ENCODE results near the gene MAGEH1. TPM values are rescaled to one million over a fixed set of nuclear protein-coding genes. Genes with fewer than 3 reads are reported as not detected.

The MAGEH1 gene
- total and polyA plus RNA-seq, 2 of the 4 experiments (the other 2 are of a cell fraction): 22.4 to 29.2 TPM

GRCh38 chrX:55487143-55487542 lies 35.2 kb downstream of the MAGEH1 start:
- ATAC-seq (ENCODE audit: low read depth): no peak
- WGBS, 2 experiments (ENCODE audit: extremely low coverage in 2 of 2, insufficient read length in 1 of 2): no CpG with 5 or more reads among the region's 2 CpGs
- no peak overlapping the region for H3K4me2 ChIP-seq (ENCODE audit: low read depth, low read length)
- H2AK9ac ChIP-seq (replicated peaks; ENCODE audit: low read depth, low read length, poor library complexity): no peak overlapping the region
- H3K4ac ChIP-seq (ENCODE audit: low read depth, low read length): no peak overlapping the region
- no peak overlapping the region for H3K9ac ChIP-seq (ENCODE audit: low read depth, low read length)
- no peak overlapping the region for H2BK5ac ChIP-seq (ENCODE audit: low read depth, low read length, poor library complexity, severe bottlenecking)
- H3K23ac ChIP-seq (ENCODE audit: low read depth, low read length): no peak overlapping the region
- H3K36me3 ChIP-seq (ENCODE audit: control insufficient read depth, insufficient read depth, low read length): no peaks in the 10 kb centered on the region
- no peak overlapping the region for H4K91ac ChIP-seq (ENCODE audit: insufficient read depth, low read depth, low read length)
- dilution Hi-C loops (cut with HindIII; ENCODE audit: low sequenced_read_pairs, unreplicated experiment): no loop called here
- TF ChIP-seq BHLHE40 (IDR thresholded peaks at IDR 0.05; ENCODE audit: low read depth, low read length) (no peak), RCOR1 (IDR thresholded peaks at IDR 0.05; ENCODE audit: insufficient replicate concordance, low read length) (no peak), RAD21 (IDR thresholded peaks at IDR 0.05; ENCODE audit: low read length) (no peak), POLR2A (IDR thresholded peaks at IDR 0.05; ENCODE audit: low read depth, low read length) (no peak), MAZ (IDR thresholded peaks at IDR 0.05; ENCODE audit: borderline replicate concordance, low read depth, low read length) (no peak), RFX5 (IDR thresholded peaks at IDR 0.05; ENCODE audit: low read depth, low read length) (no peak)
- H2BK120ac ChIP-seq (ENCODE audit: low read depth, low read length): no peak overlapping the region
- no peak overlapping the region for H3K27ac ChIP-seq (ENCODE audit: insufficient read depth, low read length)
- H3K9me1 ChIP-seq (ENCODE audit: insufficient read depth, low read length): no peaks in the 10 kb centered on the region
- no peak overlapping the region for H3K56ac ChIP-seq (ENCODE audit: extremely low read depth, insufficient read depth, low read length)
- H3K18ac ChIP-seq (ENCODE audit: low read depth, low read length): no peak overlapping the region
- peaks cover 2% of the 10 kb centered on the region for H3K27me3 ChIP-seq (ENCODE audit: control insufficient read depth, insufficient read depth, low read length)
- ChIA-PET CTCF (no interaction called here), POLR2A (ENCODE audit: unreplicated experiment) (no interaction called here)
- no peak overlapping the region for H2BK15ac ChIP-seq (ENCODE audit: low read depth, low read length)
- H2AK5ac ChIP-seq (ENCODE audit: low read depth, low read length): no peak overlapping the region
- intact Hi-C loops (cut with micrococcal nuclease): no loop called here
- BruUV-seq (replicated peaks): no TSS peak
- H2AFZ ChIP-seq (replicated peaks; ENCODE audit: low read length, poor library complexity): no peak overlapping the region
- in situ Hi-C loops (cut with MboI; ENCODE audit: low sequenced_read_pairs): loop anchor here (25.0 kb wide), 1 partner anchor 225 kb away; the partner anchor contains the start of gene RRAGB
- H3K9me3 ChIP-seq (ENCODE audit: control insufficient read depth, insufficient read depth, low read length): no peaks in the 10 kb centered on the region
- no peak overlapping the region for H3K14ac ChIP-seq (replicated peaks; ENCODE audit: low read depth, low read length)
- H2BK20ac ChIP-seq (ENCODE audit: low read depth, low read length): no peak overlapping the region
- H4K8ac ChIP-seq (ENCODE audit: low read depth in 2 of 2, low read length in 2 of 2): no peak overlapping the region
- H3K79me1 ChIP-seq (ENCODE audit: low read depth in 1 of 2, low read length in 2 of 2): no peaks in the 10 kb centered on the region
- no peaks in the 10 kb centered on the region for H3K4me1 ChIP-seq (ENCODE audit: control insufficient read depth, insufficient read depth, low read length)
- no peak overlapping the region for H3K4me3 ChIP-seq (ENCODE audit: insufficient read depth, low read depth, low read length)
- H4K20me1 ChIP-seq (ENCODE audit: insufficient read depth, low read length): no peaks in the 10 kb centered on the region
- no peak for DNase-seq
- H4K5ac ChIP-seq (ENCODE audit: low read depth, low read length): no peak overlapping the region
